Tibial nerve (tissue), 4 donors: Measurements from ENCODE around the gene PTH1R.

Source experiments
- EP300 ChIP-seq, 2 donors: sonication (generic); formaldehyde crosslinking; IDR thresholded peaks; one replicate each; pipeline ENCODE4 v1.6.1; 2017; ENCODE audit warnings: antibody characterized with exemption in 2 of 2, mild to moderate bottlenecking in 1 of 2
- POLR2A ChIP-seq, 2 donors: fragments of 450-650 bp; IDR thresholded peaks; one replicate each; pipeline ENCODE4 v1.6.1; 2017; ENCODE audit warnings: antibody characterized with exemption in 2 of 2, mild to moderate bottlenecking in 2 of 2, moderate library complexity in 2 of 2
- TF ChIP-seq, protein P1 (sequence below), 5 experiments: fragments of 200-600 bp in 3 of 5; fragments of 450-650 bp in 2 of 5; sonication (generic) in 3 of 5; IDR thresholded peaks; one replicate each; pipeline ENCODE4 v1.5.1; 2016 to 2019; ENCODE audit warnings: antibody characterized with exemption in 5 of 5, mild to moderate bottlenecking in 3 of 5, moderate library complexity in 2 of 5

GRCh38 chr3:46866032-46866595, 11.4 kb upstream of the PTH1R start:
- TF ChIP-seq, protein P1, sequence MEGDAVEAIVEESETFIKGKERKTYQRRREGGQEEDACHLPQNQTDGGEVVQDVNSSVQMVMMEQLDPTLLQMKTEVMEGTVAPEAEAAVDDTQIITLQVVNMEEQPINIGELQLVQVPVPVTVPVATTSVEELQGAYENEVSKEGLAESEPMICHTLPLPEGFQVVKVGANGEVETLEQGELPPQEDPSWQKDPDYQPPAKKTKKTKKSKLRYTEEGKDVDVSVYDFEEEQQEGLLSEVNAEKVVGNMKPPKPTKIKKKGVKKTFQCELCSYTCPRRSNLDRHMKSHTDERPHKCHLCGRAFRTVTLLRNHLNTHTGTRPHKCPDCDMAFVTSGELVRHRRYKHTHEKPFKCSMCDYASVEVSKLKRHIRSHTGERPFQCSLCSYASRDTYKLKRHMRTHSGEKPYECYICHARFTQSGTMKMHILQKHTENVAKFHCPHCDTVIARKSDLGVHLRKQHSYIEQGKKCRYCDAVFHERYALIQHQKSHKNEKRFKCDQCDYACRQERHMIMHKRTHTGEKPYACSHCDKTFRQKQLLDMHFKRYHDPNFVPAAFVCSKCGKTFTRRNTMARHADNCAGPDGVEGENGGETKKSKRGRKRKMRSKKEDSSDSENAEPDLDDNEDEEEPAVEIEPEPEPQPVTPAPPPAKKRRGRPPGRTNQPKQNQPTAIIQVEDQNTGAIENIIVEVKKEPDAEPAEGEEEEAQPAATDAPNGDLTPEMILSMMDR (IDR thresholded peaks at IDR 0.05) = no peak
- TF ChIP-seq EP300 (IDR thresholded peaks at IDR 0.05) (no peak), POLR2A (IDR thresholded peaks at IDR 0.05) (no peak)
